Lower lobe of right lung (tissue), 2 donors: ENCODE data around the gene MAPKAPK3. TPM values are rescaled to one million over a fixed set of nuclear protein-coding genes. Genes with fewer than 3 reads are reported as not detected.

ENCODE experiments used
- ATAC-seq, 2 donors: fragments of 200-7000 bp; cut with Tn5 transposase; one replicate each; pipeline ENCODE4 v1.9.1; 2020 to 2022; ENCODE audit warnings: mild to moderate bottlenecking in 2 of 2, moderate library complexity in 2 of 2
- DNase-seq: peaks from one replicate; pipeline ENCODE4 v3.0.0-alpha.2; 2020
- H3K27ac ChIP-seq: fragments of 200-600 bp; one replicate; pipeline ENCODE4 v1.8.0; 2022
- H3K27me3 ChIP-seq: fragments of 200-600 bp; one replicate; pipeline ENCODE4 v1.8.0; 2022; ENCODE audit warnings: low read depth
- H3K36me3 ChIP-seq: fragments of 200-600 bp; one replicate; pipeline ENCODE4 v1.8.0; 2022; ENCODE audit warnings: mild to moderate bottlenecking
- H3K4me1 ChIP-seq: fragments of 200-600 bp; one replicate; pipeline ENCODE4 v1.8.0; 2022
- H3K4me3 ChIP-seq: fragments of 200-600 bp; one replicate; pipeline ENCODE4 v1.8.0; 2022; ENCODE audit warnings: mild to moderate bottlenecking
- H3K9me3 ChIP-seq: fragments of 200-600 bp; one replicate; pipeline ENCODE4 v1.8.0; 2022
- intact Hi-C: fragments of 100-400 bp; cut with DNase I; formaldehyde crosslinking; loops from one replicate; pipeline ENCODE4 v1.11.0; 2022
- total RNA-seq: library from RNA; stranded (reverse); fragmentation: NEBNext Ultra II Directional; extraction: Animal tissue kit (Norgen Biotek cat#: 25700); gene quantifications from one replicate; pipeline ENCODE4 v1.2.1, GENCODE V29; 2021
- TF ChIP-seq, protein P1 (sequence below): fragments of 200-600 bp; IDR thresholded peaks from one replicate; pipeline ENCODE4 v1.8.0; 2022; ENCODE audit warnings: antibody characterized with exemption, mild to moderate bottlenecking
- donor health status: DM: no; HTN: yes; CAD: no; lungs with severe emphysema.

Gene MAPKAPK3
- total RNA-seq, 1 donor from 2014 or later: 68.6 TPM

DNA sequence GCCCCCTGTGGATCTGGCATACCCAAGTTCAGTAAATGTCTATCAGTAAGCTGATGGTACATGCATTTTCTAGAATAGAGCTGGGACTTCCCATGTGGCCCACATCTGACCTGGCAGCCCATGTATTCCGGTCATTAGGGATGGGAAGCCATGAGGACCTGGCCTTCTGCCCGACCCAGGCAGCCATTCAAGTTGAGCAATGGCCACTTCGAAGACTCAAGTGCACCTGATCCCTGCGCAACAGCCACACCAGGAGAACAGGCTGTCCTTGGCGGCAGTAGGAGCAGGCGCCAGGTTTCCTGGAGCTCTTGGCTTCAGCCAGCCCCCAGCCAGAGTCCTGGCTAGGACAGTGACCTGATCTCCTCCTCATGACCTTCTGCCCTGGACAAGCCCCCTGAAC, 33.1 kb upstream of the MAPKAPK3 start:
- Histone ChIP-seq H3K4me3 (peak overlapping the region; percentile 2), H3K27ac (peak overlapping the region; percentile 86), H3K9me3 (no peaks in the 10 kb centered on the region), H3K27me3 (no peaks in the 10 kb centered on the region), H3K36me3 (peaks cover 23% of the 10 kb centered on the region), H3K4me1 (peaks cover 59% of the 10 kb centered on the region)
- DNase-seq (peak; percentile 89), ATAC-seq (peak; percentile 89 to 93)
- TF ChIP-seq, protein P1, sequence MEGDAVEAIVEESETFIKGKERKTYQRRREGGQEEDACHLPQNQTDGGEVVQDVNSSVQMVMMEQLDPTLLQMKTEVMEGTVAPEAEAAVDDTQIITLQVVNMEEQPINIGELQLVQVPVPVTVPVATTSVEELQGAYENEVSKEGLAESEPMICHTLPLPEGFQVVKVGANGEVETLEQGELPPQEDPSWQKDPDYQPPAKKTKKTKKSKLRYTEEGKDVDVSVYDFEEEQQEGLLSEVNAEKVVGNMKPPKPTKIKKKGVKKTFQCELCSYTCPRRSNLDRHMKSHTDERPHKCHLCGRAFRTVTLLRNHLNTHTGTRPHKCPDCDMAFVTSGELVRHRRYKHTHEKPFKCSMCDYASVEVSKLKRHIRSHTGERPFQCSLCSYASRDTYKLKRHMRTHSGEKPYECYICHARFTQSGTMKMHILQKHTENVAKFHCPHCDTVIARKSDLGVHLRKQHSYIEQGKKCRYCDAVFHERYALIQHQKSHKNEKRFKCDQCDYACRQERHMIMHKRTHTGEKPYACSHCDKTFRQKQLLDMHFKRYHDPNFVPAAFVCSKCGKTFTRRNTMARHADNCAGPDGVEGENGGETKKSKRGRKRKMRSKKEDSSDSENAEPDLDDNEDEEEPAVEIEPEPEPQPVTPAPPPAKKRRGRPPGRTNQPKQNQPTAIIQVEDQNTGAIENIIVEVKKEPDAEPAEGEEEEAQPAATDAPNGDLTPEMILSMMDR: no peak
- intact Hi-C loops: no loop called here

DNA sequence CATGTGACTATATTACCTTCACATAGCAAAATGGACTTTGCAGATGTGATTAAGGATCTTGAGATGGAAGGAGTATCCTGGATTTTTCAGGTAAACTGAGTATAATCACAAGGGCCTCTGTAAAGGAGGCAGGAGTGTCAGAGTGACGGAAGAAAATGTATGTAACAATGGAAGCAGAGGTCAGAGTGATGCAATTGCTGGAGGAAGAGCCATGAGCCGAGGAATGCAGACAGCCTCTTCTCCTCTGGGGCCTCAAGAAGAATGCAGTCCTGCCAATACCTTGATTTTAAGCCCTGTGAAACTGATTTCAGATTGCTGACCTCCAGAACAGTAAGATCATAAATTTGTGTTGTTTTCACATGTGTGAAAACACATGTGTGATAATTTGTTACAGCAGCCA, 32.6 kb upstream of the MAPKAPK3 start:
- DNase-seq (no peak), ATAC-seq (peak; percentile 30 to 42)
- H3K9me3 ChIP-seq: no peaks in the 10 kb centered on the region
- TF ChIP-seq, protein P1: no peak
- H3K4me3 ChIP-seq: peak overlapping the region; percentile 2
- H3K27ac ChIP-seq: peak overlapping the region; percentile 86
- intact Hi-C loops: no loop called here
- H3K4me1 ChIP-seq: peaks cover 64% of the 10 kb centered on the region
- peaks cover 18% of the 10 kb centered on the region for H3K36me3 ChIP-seq
- H3K27me3 ChIP-seq: no peaks in the 10 kb centered on the region

DNA sequence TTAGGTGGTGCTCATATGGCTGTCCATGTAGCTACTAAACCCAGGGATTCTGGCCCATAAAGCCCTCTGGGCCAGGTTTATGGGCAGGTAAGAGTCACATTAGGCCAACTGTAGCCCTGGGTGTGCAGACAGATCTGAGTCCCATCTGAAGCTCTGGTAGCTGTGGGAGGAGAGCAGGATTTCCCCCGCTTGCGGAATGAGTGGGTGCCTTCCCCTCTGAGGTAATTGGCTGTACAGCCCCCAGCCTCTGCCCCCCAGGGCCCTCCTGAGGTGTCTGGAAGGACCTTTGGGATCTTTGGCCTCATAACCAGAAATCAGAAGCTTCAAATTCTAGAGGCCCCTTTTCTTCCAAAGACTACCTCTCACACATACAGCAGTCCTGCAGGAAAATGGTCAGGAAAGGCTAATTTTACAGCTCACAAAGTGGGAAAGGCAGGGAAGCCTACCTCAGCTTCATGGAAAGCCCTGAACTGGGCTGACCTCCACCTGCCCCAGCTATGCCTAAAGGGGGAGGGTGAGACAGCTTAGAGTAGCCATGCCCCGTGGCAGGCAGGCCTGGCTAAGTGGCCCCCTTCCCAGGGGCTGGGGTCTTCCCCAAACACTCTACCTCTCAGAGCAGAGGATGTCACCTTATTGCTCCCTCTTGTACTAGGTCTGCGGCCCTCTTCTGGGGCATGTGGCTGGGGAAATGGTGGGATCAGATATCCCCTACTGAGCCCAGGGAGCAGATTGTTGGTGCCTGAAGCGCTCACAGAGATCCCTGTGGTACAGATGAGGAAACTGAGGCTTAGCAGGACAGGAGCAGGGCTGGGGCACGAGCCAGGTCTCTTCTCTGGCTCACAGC, 30.8 kb upstream of the MAPKAPK3 start:
- Histone ChIP-seq H3K4me3 (no peak overlapping the region), H3K9me3 (no peaks in the 10 kb centered on the region), H3K4me1 (peaks cover 78% of the 10 kb centered on the region), H3K27ac (peak overlapping the region; percentile 86), H3K27me3 (no peaks in the 10 kb centered on the region), H3K36me3 (peaks cover 11% of the 10 kb centered on the region)
- TF ChIP-seq, protein P1: no peak
- ATAC-seq: no peak
- DNase-seq: no peak
- intact Hi-C loops: no loop called here

DNA sequence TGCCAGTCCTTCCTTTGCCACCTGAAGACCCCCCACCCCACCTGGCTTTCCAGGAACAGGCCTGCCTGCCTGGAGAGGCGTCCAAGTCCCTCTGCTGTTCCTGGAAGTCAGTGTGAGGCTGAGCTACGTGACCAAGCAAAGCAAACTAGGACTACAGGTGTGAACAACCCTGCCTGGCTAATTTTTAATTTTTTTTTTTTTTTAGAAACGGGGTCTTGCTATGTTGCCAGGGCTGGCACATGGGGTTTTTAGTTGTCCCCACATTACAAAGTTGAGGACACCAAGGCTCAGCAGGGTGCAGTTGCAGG, 30.2 kb upstream of the MAPKAPK3 start:
- Histone ChIP-seq H3K36me3 (peaks cover 8% of the 10 kb centered on the region), H3K9me3 (no peaks in the 10 kb centered on the region), H3K4me3 (no peak overlapping the region), H3K27ac (peak overlapping the region; percentile 86), H3K4me1 (peaks cover 76% of the 10 kb centered on the region), H3K27me3 (no peaks in the 10 kb centered on the region)
- ATAC-seq: no peak
- TF ChIP-seq, protein P1: no peak
- intact Hi-C loops: no loop called here
- DNase-seq: no peak

DNA sequence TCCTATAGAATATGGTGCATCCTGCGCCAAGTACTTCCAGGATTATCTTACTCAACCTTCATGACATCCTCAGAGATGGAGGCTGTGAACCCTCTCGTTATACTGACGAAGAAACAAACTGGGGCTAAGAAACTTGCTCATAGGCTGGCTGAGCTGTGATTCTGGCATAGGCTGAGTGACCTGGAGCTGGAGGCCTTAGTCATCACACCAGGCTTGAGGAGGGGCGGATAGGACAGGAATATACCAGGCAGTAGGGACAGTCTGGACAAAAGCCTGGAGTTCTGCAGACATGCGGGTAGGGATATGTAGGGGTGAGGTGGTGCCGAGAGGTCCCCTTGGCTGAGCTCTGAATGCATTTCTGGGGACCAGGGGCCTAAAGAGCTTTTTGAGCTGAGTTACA, 29.6 kb upstream of the MAPKAPK3 start:
- no peaks in the 10 kb centered on the region for H3K27me3 ChIP-seq
- DNase-seq: no peak
- TF ChIP-seq, protein P1: no peak
- ATAC-seq: no peak
- no peaks in the 10 kb centered on the region for H3K9me3 ChIP-seq
- peaks cover 76% of the 10 kb centered on the region for H3K4me1 ChIP-seq
- H3K27ac ChIP-seq: no peak overlapping the region
- intact Hi-C loops: no loop called here
- H3K36me3 ChIP-seq: peaks cover 2% of the 10 kb centered on the region
- no peak overlapping the region for H3K4me3 ChIP-seq
